BJ (cell line): ENCODE measurements around the gene GLG1. TPM values are rescaled to one million over a fixed set of nuclear protein-coding genes. Genes with fewer than 3 reads are reported as not detected.
A peak's percentile ranks its signal among the peaks of the same experiment; 100 is the strongest.
"Not testable (repeated sequence)": the region's sequence is repeated elsewhere in the genome, so short reads cannot be mapped to it uniquely, and the experiment has no call there.

ENCODE experiments used
- CTCF ChIA-PET: fragments of 350-600 bp; formaldehyde crosslinking; extraction: SDS; loops from one replicate; lab custom pipeline; 2021; ENCODE audit warnings: antibody characterized with exemption, inconsistent platforms; lab: Yijun Ruan, JAX
- POLR2A ChIA-PET: fragments of 300-600 bp; sonication (Branson Sonifier 250); formaldehyde crosslinking; extraction: SDS; loops from one replicate; lab custom pipeline; 2021; ENCODE audit warnings: antibody characterized with exemption; lab: Charles Lee
- DNase-seq: peaks from one replicate; pipeline ENCODE4 v3.0.0-alpha.2; 2011; ENCODE audit warnings: low read depth
- H3K27me3 ChIP-seq: 2 replicates; pipeline ENCODE4 v1.6.0; 2011; ENCODE audit warnings: low read length; ENCODE audit not compliant: control insufficient read depth, insufficient read depth
- H3K36me3 ChIP-seq: 2 replicates; pipeline ENCODE4 v1.5.1; 2011; ENCODE audit warnings: low read length; ENCODE audit not compliant: control insufficient read depth, insufficient read depth
- H3K4me3 ChIP-seq: 2 replicates; pipeline ENCODE4 v1.5.1; 2011; ENCODE audit warnings: low read depth, mild to moderate bottlenecking, control low read depth, low read length
- CTCF ChIP-seq: IDR thresholded peaks from 2 replicates; pipeline ENCODE4 v1.5.1; 2011; ENCODE audit warnings: low read depth, mild to moderate bottlenecking, control low read depth, inconsistent platforms, low read length, moderate library complexity; ENCODE audit not compliant: insufficient read depth
- polyA minus RNA-seq: library from RNA; depleted of rRNA, polyadenylated mRNA; stranded (reverse); fragments of >200 nt; gene quantifications from 2 replicates; pipeline ENCODE4 v1.2.3, GENCODE V29; 2011; rRNA and poly(A)+ RNA removed
- polyA plus RNA-seq: library from polyadenylated mRNA; depleted of rRNA; stranded (reverse); fragments of >200 nt; gene quantifications from 2 replicates; pipeline ENCODE4 v1.2.3, GENCODE V29; 2011; rRNA removed

The GLG1 gene
- 88.6 and 92.9 TPM in 2 replicates for polyA plus RNA-seq
- polyA minus RNA-seq = 75.4 and 91.5 TPM in 2 replicates

GRCh38 chr16:74606521-74607309 lies at the start of gene GLG1:
Gene GLG1, minus strand, starts transcription at chr16:74607114. Its CDS starts 20 bp downstream, at chr16:74607094.
- DNase-seq = peak; percentile 49
- H3K36me3 ChIP-seq = no peaks in the 10 kb centered on the region
- TF ChIP-seq CTCF = no peak
- peak within 1 kb of the TSS; percentile 93 for H3K4me3 ChIP-seq
- H3K27me3 ChIP-seq = no peaks in the 10 kb centered on the region
- ChIA-PET CTCF (interaction anchor here (1.3 to 1.8 kb wide), 2 partner anchors 11 to 16 kb away, joined by 3 to 9 read pairs; no protein-coding TSS in a partner anchor), POLR2A (no interaction called here)

GRCh38 chr16:74654536-74655050 lies 47.7 kb upstream of the GLG1 start:
- Histone ChIP-seq H3K27me3 (no peaks in the 10 kb centered on the region), H3K36me3 (peaks cover 3% of the 10 kb centered on the region), H3K4me3 (no peak overlapping the region)
- ChIA-PET CTCF (interaction anchor here (0.6 kb wide), 1 partner anchor 863 kb away, joined by 5 read pairs; no protein-coding TSS in a partner anchor), POLR2A (no interaction called here)
- no peak for TF ChIP-seq CTCF
- no peak for DNase-seq

- H3K4me3 ChIP-seq, H3K27me3 ChIP-seq, POLR2A ChIA-PET, H3K36me3 ChIP-seq: not testable (repeated sequence)
- peak; percentile 1 for DNase-seq
- CTCF ChIA-PET = interaction anchor here (0.7 to 2.2 kb wide), 2 partner anchors 10 to 79 kb away, joined by 3 to 12 read pairs; no protein-coding TSS in a partner anchor
Measured at GRCh38 chr16:74652883-74653282, 46.0 kb upstream of the GLG1 start.

- no peak for DNase-seq
- no peaks in the 10 kb centered on the region for H3K27me3 ChIP-seq
- no peak overlapping the region for H3K4me3 ChIP-seq
- peaks cover 2% of the 10 kb centered on the region for H3K36me3 ChIP-seq
- POLR2A ChIA-PET = no interaction called here
- CTCF ChIA-PET = interaction anchor here (0.7 to 2.2 kb wide), 7 partner anchors 9 to 78 kb away, joined by 3 to 15 read pairs (median 4); partner anchors contain the start of gene RFWD3
- no peak for TF ChIP-seq CTCF
Measured at GRCh38 chr16:74652249-74652648, 45.3 kb upstream of the GLG1 start.

GRCh38 chr16:74651841-74652240 lies 44.9 kb upstream of the GLG1 start:
- no peak for TF ChIP-seq CTCF
- Histone ChIP-seq H3K36me3 (peaks cover 2% of the 10 kb centered on the region), H3K27me3 (no peaks in the 10 kb centered on the region), H3K4me3 (no peak overlapping the region)
- ChIA-PET POLR2A (no interaction called here), CTCF (interaction anchor here (0.7 to 2.2 kb wide), 8 partner anchors 8 to 28 kb away, joined by 3 to 15 read pairs (median 4); partner anchors contain the start of gene RFWD3)
- DNase-seq = no peak
